GM19467 (cell line): ENCODE results near the gene TAF3.

ENCODE experiments used
- ATAC-seq: cut with Tn5 transposase; IDR thresholded peaks from one replicate; pipeline ENCODE4 v1.9.1; 2021; ENCODE audit warnings: mild to moderate bottlenecking, moderate library complexity; ENCODE audit not compliant: unreplicated experiment

Gene TAF3

GRCh38 chr10:7962592-7962991, 144.3 kb downstream of the TAF3 start:
- no peak for ATAC-seq

- no peak for ATAC-seq
Measured at GRCh38 chr10:7965457-7965856, 147.2 kb downstream of the TAF3 start.

- no peak for ATAC-seq
Measured at GRCh38 chr10:7967035-7967434, 148.7 kb downstream of the TAF3 start.

DNA sequence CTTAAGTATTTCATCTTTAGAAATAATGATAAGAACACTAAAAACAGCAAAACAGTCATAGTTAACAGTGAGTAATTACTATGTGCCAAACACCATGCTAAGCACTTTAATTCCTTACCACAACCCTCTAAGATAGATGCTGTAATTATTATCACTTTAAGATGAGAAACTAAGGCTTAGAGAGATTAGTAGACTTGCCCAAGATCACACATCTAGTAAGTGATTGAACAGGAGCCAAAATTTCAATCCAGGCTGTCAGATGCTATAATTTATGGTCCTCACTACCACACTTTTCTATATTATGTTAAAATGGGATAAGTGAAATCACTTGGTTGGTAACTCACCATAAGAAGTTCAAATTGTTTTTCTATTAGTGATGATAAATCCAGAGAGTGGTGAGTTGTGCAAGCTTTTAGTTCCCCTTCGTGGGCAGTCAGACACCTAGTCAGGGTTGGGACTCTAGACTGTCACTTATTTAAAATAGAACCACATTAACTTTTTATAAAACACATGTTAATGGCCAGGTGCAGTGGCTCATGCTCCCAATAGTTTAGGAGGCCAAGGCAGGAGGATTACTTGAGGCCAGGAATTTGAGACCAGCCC, 150.3 kb downstream of the TAF3 start:
- ATAC-seq, result no peak

DNA sequence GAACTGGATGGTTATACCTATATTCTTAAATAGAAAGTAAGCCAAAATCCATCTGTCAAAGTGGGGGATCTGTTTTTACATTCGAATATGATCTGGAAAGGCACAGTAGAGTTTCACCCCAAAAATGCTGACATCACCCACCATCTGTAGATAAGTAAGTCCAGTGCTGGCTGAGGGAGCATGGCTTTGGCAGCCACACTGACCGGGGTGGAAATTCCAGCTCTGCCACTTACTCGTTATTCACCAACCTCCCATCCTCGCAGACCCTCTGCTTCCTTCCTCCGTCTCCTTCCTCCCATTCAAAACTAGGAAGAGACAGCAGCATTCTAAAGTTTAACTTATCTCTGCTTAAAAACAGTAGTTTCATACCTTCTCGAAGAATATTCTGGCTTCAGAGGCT, 151.3 kb downstream of the TAF3 start:
- no peak for ATAC-seq

DNA sequence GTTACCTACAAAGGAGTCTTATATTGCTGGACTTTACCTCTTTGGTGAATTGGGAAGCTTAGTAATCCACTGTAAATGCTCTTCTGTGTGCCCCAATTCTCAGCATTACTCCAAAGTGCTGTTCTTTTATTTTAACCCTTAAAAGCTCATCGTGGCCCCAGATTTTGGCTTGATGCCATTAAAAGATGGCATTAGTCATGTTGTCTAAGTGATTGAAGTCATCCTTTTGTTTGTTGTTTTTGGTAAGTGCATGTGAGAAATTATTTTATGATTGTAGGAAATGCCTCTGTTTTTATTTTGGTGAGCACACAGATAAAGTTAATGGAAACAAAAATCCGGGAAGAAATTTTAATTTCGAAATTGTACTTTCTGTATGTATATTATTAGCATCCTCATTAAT, 153.6 kb downstream of the TAF3 start:
- ATAC-seq, result no peak

DNA sequence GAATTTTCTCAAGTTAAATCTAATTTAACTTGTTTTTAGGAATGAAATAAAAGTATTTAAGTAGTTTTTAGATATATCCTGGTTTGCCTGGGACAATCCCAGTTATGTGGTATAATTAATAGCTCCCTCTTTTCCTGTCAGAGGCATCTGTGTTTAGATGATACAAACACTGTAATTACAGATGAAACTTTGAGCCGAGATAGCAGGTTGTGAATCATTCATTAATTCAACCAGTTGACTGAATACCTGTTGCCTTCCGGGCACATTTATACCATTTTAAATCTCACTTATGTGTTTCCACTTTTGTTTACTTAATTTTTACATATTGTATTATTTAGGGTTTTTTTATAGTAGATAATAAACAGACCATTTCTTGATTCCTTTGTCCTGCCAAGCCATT, 154.1 kb downstream of the TAF3 start:
- ATAC-seq, result no peak

- ATAC-seq, result no peak
Measured at GRCh38 chr10:7980196-7980595, 161.9 kb downstream of the TAF3 start.

- ATAC-seq, result no peak
Measured at GRCh38 chr10:7982727-7983126, 164.4 kb downstream of the TAF3 start.

- ATAC-seq, result no peak
Measured at GRCh38 chr10:7984325-7984724, 166.0 kb downstream of the TAF3 start.

DNA sequence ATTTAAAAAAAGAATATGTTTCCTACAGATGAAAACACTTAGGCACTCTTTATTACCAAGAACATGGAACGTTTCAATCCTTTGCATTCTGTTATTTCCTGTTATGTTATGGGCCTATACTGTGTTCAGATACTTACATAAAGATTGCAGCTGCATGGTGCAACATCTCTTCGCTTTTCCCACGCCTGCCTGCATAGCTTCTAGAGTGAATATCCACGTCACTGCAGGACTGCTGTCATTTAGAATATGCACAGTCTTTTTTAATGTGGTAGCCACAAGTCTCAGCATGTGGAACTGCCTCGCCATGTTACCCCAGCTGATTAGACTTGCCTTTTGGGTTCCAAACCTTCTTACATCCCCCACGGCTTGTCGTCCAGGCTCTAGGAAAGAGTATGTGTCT, 166.6 kb downstream of the TAF3 start:
- ATAC-seq, result no peak

DNA sequence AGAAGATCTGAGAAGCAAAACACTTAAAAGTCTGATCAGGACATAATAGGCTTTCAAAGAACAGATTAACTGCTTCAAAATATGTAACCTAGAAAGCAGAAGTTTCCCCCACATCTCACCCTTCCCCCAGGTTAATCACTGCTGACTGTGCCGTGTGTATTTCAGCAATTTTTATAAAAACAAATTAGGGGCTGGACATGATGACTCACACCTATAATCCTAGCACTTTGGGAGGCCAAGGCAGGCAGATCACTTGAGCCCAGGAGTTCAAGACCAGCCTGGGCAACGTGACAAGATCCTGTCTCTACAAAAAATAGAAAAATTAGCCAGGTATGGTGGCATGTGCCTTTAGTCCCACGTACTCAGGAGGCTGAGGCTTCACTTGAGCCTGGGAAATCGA, 168.5 kb downstream of the TAF3 start:
- ATAC-seq, result no peak

GRCh38 chr10:7988989-7989388, 170.7 kb downstream of the TAF3 start:
- ATAC-seq, result no peak

GRCh38 chr10:7998831-7999230, 180.5 kb downstream of the TAF3 start:
- no peak for ATAC-seq

GRCh38 chr10:8004469-8005000, 186.2 kb downstream of the TAF3 start:
- no peak for ATAC-seq

- no peak for ATAC-seq
Measured at GRCh38 chr10:8006274-8006999, 188.1 kb downstream of the TAF3 start.

GRCh38 chr10:8009031-8009430, 190.7 kb downstream of the TAF3 start:
- no peak for ATAC-seq

- ATAC-seq, result no peak
Measured at GRCh38 chr10:8013006-8013405, 194.7 kb downstream of the TAF3 start.

DNA sequence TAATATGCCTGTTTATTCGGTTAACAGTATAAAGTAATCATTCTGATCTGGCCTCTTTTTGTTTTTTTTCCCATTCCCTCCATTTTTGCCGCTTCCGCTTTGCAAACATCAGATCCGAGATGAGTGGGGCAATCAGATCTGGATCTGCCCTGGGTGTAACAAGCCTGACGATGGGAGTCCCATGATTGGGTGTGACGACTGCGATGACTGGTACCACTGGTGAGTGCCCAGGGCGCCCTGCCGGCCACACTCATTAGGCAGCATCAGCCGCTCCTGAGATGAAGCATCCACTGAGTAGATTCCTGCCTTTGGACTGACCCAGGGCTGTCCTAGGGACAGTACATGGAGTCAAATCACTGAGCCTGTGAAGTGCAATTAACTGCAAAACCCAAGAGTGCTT, 195.3 kb downstream of the TAF3 start:
- no peak for ATAC-seq

GRCh38 chr10:8014649-8015048, 196.3 kb downstream of the TAF3 start:
- no peak for ATAC-seq

GRCh38 chr10:8017277-8017676, 199.0 kb downstream of the TAF3 start:
- ATAC-seq, result no peak

DNA sequence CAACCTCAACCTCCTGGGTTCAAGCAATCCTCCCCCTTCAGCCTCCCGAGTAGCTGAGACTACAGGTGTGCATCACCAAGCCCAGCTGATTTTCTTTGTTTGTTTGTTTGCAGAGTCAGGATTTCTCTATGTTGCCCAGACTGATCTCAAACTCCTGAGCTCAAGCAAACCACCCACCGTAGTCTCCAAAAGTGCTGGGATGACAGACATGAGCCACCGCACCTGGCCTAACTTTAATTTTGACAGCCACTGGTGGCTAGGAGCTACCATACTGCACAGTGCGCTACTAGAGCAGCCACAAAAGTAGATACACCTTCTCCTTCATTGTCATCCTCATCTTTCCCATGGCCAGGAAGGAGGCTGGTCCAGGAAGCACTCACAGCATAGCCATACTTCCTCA, 205.0 kb downstream of the TAF3 start:
- no peak for ATAC-seq

DNA sequence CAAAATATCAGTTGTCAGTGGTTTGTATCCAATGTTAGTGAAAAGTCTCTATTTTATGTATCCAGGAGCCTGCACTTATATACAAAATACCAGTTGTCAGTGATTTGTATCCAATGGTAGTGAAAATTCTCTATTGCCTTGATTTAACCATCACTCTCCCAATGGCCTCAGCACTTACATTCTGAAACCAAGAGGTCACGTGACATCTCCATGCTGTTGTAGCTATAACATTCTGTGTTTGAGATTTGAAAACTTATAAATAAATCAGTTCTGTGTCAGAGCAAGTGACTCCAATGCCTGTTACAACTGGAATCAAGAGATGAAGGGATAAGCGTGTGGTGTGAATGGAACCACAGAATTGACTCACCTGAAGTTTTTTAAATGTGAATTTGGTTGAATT, 205.5 kb downstream of the TAF3 start:
- ATAC-seq, result no peak
